DND-41 (cell line): ENCODE data around the gene ALOX12B.

Experiments
- EZH2 ChIP-seq: IDR thresholded peaks from 3 replicates; pipeline ENCODE4 v1.6.1; 2012; ENCODE audit warnings: borderline replicate concordance, low read depth, mild to moderate bottlenecking, moderate library complexity, low read length, inconsistent platforms; ENCODE audit not compliant: severe bottlenecking
- TF ChIP-seq, protein P1 (sequence below): IDR thresholded peaks from 2 replicates; pipeline ENCODE4 v1.5.1; 2012; ENCODE audit warnings: borderline replicate concordance, low read length, moderate library complexity, mild to moderate bottlenecking; ENCODE audit not compliant: poor library complexity, severe bottlenecking; ENCODE audit errors: extremely low read depth

DNA sequence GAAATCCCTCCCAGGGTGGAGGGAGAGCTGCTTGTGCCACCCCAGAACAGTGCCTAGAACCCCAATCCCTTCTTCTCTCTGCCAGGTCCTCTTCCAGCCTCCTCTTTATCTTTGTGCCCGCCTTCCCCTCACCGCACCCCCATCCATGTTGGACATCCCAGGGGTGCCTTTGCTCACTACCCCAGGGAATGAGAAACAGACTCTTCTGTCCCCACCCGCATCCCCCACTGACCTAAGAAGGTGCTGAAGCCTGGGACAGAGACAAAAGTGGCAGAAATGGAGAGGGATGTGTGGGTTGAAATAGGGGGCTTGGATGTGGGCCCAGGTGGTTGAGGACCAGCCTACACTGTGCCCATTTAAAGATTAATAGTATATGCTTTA, 31.7 kb downstream of the ALOX12B start:
- TF ChIP-seq, protein P1, sequence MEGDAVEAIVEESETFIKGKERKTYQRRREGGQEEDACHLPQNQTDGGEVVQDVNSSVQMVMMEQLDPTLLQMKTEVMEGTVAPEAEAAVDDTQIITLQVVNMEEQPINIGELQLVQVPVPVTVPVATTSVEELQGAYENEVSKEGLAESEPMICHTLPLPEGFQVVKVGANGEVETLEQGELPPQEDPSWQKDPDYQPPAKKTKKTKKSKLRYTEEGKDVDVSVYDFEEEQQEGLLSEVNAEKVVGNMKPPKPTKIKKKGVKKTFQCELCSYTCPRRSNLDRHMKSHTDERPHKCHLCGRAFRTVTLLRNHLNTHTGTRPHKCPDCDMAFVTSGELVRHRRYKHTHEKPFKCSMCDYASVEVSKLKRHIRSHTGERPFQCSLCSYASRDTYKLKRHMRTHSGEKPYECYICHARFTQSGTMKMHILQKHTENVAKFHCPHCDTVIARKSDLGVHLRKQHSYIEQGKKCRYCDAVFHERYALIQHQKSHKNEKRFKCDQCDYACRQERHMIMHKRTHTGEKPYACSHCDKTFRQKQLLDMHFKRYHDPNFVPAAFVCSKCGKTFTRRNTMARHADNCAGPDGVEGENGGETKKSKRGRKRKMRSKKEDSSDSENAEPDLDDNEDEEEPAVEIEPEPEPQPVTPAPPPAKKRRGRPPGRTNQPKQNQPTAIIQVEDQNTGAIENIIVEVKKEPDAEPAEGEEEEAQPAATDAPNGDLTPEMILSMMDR: no peak
- TF ChIP-seq EZH2: no peak
